Measurements from ENCODE around the gene TMEM33. TPM values are rescaled to one million over a fixed set of nuclear protein-coding genes. Genes with fewer than 3 reads are reported as not detected.

TMEM33 gene
- polyA plus RNA-seq, 1 of the 3 experiments (the other 2 are of a cell fraction) = 31.2 TPM

GRCh38 chr4:41969671-41970070 lies 34.4 kb downstream of the TMEM33 start:
- Histone ChIP-seq H3K9me2 (no peaks in the 10 kb centered on the region), H3K27ac (ENCODE audit: low read depth in 2 of 2, low read length in 1 of 2) (no peak overlapping the region), H3K4me1 (ENCODE audit: control insufficient read depth in 1 of 2, insufficient read depth in 2 of 2, low read depth in 1 of 2, low read length in 1 of 2) (no peaks in the 10 kb centered on the region), H3K9ac (no peak overlapping the region), H3K4me2 (no peak overlapping the region), H3K9me3 (no peaks in the 10 kb centered on the region), H2AFZ (ENCODE audit: low read depth) (no peak overlapping the region), H3K79me2 (ENCODE audit: insufficient read depth) (no peaks in the 10 kb centered on the region), H4K20me1 (ENCODE audit: insufficient read depth) (no peaks in the 10 kb centered on the region), H3F3A (replicated peaks; ENCODE audit: insufficient read depth) (no peaks in the 10 kb centered on the region), H3K27me3 (ENCODE audit: insufficient read depth) (no peaks in the 10 kb centered on the region), H3K36me3 (replicated peaks in 1 of 2; ENCODE audit: control insufficient read depth in 1 of 2, insufficient read depth in 2 of 2, low read length in 1 of 2) (no peaks in the 10 kb centered on the region), H3K4me3 (ENCODE audit: low read depth in 2 of 2, low read length in 1 of 2) (no peak overlapping the region)
- DNase-seq = no peak
- CTCF ChIA-PET = no interaction called here
- TF ChIP-seq CHD2 (IDR thresholded peaks at IDR 0.05; ENCODE audit: low read length, partially characterized antibody) = no peak
- no peak for TF ChIP-seq GATA2 (CRISPR knock-in tag; IDR thresholded peaks at IDR 0.05)
- no peak for TF ChIP-seq RFX5 (IDR thresholded peaks at IDR 0.05; ENCODE audit: low read length)
- TF ChIP-seq ELF1 (IDR thresholded peaks at IDR 0.05) = no peak
- TF ChIP-seq RAD21 (IDR thresholded peaks at IDR 0.05; ENCODE audit: low read length) = no peak
- no peak for TF ChIP-seq TAF1 (IDR thresholded peaks at IDR 0.05; ENCODE audit: borderline replicate concordance, low read depth, low read length)
- no peak for TF ChIP-seq RCOR1 (IDR thresholded peaks at IDR 0.05; ENCODE audit: low read length)
- TF ChIP-seq MXI1 (IDR thresholded peaks at IDR 0.05; ENCODE audit: low read depth, low read length) = no peak
- TF ChIP-seq IRF3 (IDR thresholded peaks at IDR 0.05; ENCODE audit: low read depth, low read length) = no peak
- TF ChIP-seq SMC3 (IDR thresholded peaks at IDR 0.05; ENCODE audit: low read depth, low read length) = no peak
- no peak for TF ChIP-seq POLR2AphosphoS5 (IDR thresholded peaks at IDR 0.05; ENCODE audit: low read depth, low read length)
- no peak for TF ChIP-seq SIN3A (IDR thresholded peaks at IDR 0.05; ENCODE audit: borderline replicate concordance, low read depth, low read length)
- no peak for TF ChIP-seq RXRA (IDR thresholded peaks at IDR 0.05; ENCODE audit: borderline replicate concordance, low read depth)
- TF ChIP-seq REST (IDR thresholded peaks at IDR 0.05; ENCODE audit: low read depth, low read length) = no peak
- no peak for TF ChIP-seq FOSL2 (IDR thresholded peaks at IDR 0.05; ENCODE audit: borderline replicate concordance, low read depth)
- no peak for TF ChIP-seq ZBTB33 (IDR thresholded peaks at IDR 0.05; ENCODE audit: borderline replicate concordance, low read depth)
- no peak for TF ChIP-seq GABPA (IDR thresholded peaks at IDR 0.05; ENCODE audit: low read depth)
- POLR2A ChIA-PET = no interaction called here
